Naive B cell (primary cell): ENCODE results near the gene FAM25A. TPM values are rescaled to one million over a fixed set of nuclear protein-coding genes. Genes with fewer than 3 reads are reported as not detected.

Source experiments
- ATAC-seq, 2 donors: fragments of 150-1000 bp; cut with Tn5 transposase; 2 replicates each; pipeline ENCODE4 v1.10.0; 2021; ENCODE audit warnings: low read depth in 2 of 2, mild to moderate bottlenecking in 2 of 2, moderate library complexity in 2 of 2
- DNase-seq: peaks from one replicate; pipeline ENCODE4 v3.0.0; 2022
- H3K27ac Mint-ChIP-seq, 6 donors: one replicate each; pipeline ENCODE4 v1.8.0; 2020 to 2022; ENCODE audit warnings: mild to moderate bottlenecking in 6 of 6, mixed read lengths in 6 of 6, moderate library complexity in 5 of 6, inconsistent platforms in 2 of 6
- H3K27me3 Mint-ChIP-seq, 3 donors: one replicate each; pipeline ENCODE4 v1.8.0; 2021 to 2022; ENCODE audit warnings: mixed read lengths in 3 of 3, mild to moderate bottlenecking in 1 of 3
- H3K36me3 Mint-ChIP-seq, 2 donors: one replicate each; pipeline ENCODE4 v1.8.0; 2020 to 2022; ENCODE audit warnings: mixed read lengths in 2 of 2, inconsistent platforms in 1 of 2, mild to moderate bottlenecking in 1 of 2
- H3K4me1 Mint-ChIP-seq, 3 donors: one replicate each; pipeline ENCODE4 v1.8.0; 2020 to 2022; ENCODE audit warnings: mixed read lengths in 3 of 3, inconsistent platforms in 1 of 3, mild to moderate bottlenecking in 1 of 3, moderate library complexity in 1 of 3
- H3K4me3 Mint-ChIP-seq, 8 donors: one replicate each; pipeline ENCODE4 v1.8.0; 2020 to 2022; ENCODE audit warnings: mild to moderate bottlenecking in 8 of 8, mixed read lengths in 8 of 8, moderate library complexity in 8 of 8, inconsistent platforms in 2 of 8
- H3K9me3 Mint-ChIP-seq, 7 donors: one replicate each; pipeline ENCODE4 v1.8.0; 2020 to 2022; ENCODE audit warnings: mixed read lengths in 7 of 7, mild to moderate bottlenecking in 5 of 7, inconsistent platforms in 2 of 7, moderate library complexity in 1 of 7
- polyA plus RNA-seq, 6 donors: library from polyadenylated mRNA; unstranded; fragments of 300-500 nt; fragmentation: Illumina TruSeq; gene quantifications; one replicate each; pipeline ENCODE4 v1.2.3, GENCODE V29; 2021; ENCODE audit warnings: low read depth in 6 of 6

Gene FAM25A
- polyA plus RNA-seq, 6 donors from 2014 or later, result not detected

GRCh38 chr10:87058171-87058570 is 38.1 kb downstream of the FAM25A start:
- ATAC-seq (no peak), DNase-seq (no peak)
- no peak overlapping the region for H3K27ac Mint-ChIP-seq
- peak overlapping the region in 1 of 8 donors; percentile 25 for H3K4me3 Mint-ChIP-seq
- H3K4me1 Mint-ChIP-seq, result no peaks in the 10 kb centered on the region
- no peaks in the 10 kb centered on the region for H3K27me3 Mint-ChIP-seq
- peaks cover 0 to 22% of the 10 kb centered on the region in 2 donors for H3K36me3 Mint-ChIP-seq
- no peaks in the 10 kb centered on the region for H3K9me3 Mint-ChIP-seq

GRCh38 chr10:87059401-87059800 is 39.3 kb downstream of the FAM25A start:
- H3K4me3 Mint-ChIP-seq, result peak overlapping the region in 1 of 8 donors; percentile 15
- ATAC-seq (no peak), DNase-seq (no peak)
- no peaks in the 10 kb centered on the region for H3K27me3 Mint-ChIP-seq
- H3K27ac Mint-ChIP-seq, result no peak overlapping the region
- no peaks in the 10 kb centered on the region for H3K9me3 Mint-ChIP-seq
- H3K4me1 Mint-ChIP-seq, result no peaks in the 10 kb centered on the region
- peaks cover 0 to 22% of the 10 kb centered on the region in 2 donors for H3K36me3 Mint-ChIP-seq

GRCh38 chr10:87060280-87060928 is 40.3 kb downstream of the FAM25A start:
- no peaks in the 10 kb centered on the region for H3K4me1 Mint-ChIP-seq
- H3K27me3 Mint-ChIP-seq, result no peaks in the 10 kb centered on the region
- no peak overlapping the region for H3K4me3 Mint-ChIP-seq
- peaks cover 0 to 22% of the 10 kb centered on the region in 2 donors for H3K36me3 Mint-ChIP-seq
- no peak for ATAC-seq
- peak overlapping the region in 2 of 6 donors; percentile 9 to 55 for H3K27ac Mint-ChIP-seq
- H3K9me3 Mint-ChIP-seq, result no peaks in the 10 kb centered on the region
- no peak for DNase-seq

DNA sequence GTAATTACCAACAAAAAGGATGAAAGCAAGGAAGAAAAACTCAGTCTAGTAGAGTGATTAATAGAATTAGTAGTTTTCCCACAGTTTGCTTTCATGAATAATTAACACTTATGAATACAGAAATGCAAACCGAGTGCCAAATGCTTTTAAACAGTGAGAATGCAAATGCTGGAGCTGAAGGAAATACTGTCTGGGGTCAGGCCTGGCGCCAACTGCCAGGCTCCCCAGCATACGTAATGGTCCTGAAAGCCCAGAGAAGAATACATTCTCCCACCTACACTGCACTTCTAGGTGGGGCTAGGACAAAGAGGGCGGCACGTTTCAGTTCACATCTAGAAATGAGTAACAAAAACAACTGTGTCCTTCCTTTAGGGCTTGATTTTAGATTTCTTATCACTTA is 44.6 kb downstream of the FAM25A start:
- Mint-ChIP-seq H3K9me3 (no peaks in the 10 kb centered on the region), H3K4me1 (no peaks in the 10 kb centered on the region), H3K36me3 (peaks cover 31 to 35% of the 10 kb centered on the region in 2 donors), H3K27ac (no peak overlapping the region), H3K27me3 (no peaks in the 10 kb centered on the region), H3K4me3 (no peak overlapping the region)
- DNase-seq (no peak), ATAC-seq (no peak)

DNA sequence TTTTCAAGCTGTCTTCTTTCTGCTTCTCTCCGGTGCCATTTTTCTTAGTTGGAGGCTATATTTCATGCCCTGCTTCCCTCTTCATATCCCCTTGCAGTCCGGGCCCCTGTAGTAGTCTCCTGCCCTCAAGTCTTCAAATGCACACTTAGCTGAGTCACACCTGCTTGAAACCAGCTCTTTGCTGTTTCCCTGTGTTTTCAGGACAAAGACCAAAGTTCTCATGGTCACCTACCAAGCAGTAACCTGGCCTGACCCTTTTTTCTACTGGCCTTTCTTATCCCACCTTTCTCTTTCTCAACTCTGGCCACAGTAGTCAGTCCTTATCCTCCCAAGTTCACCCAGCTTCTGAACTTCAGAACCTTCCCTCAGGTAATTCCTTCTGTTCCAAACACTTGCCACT is 46.1 kb downstream of the FAM25A start:
- Mint-ChIP-seq H3K27ac (peak overlapping the region in 4 of 6 donors; percentile 15 to 77 (median 32)), H3K27me3 (no peaks in the 10 kb centered on the region), H3K4me1 (no peaks in the 10 kb centered on the region), H3K9me3 (no peaks in the 10 kb centered on the region), H3K36me3 (peaks cover 27 to 31% of the 10 kb centered on the region in 2 donors), H3K4me3 (no peak overlapping the region)
- no peak for DNase-seq
- ATAC-seq, result no peak

DNA sequence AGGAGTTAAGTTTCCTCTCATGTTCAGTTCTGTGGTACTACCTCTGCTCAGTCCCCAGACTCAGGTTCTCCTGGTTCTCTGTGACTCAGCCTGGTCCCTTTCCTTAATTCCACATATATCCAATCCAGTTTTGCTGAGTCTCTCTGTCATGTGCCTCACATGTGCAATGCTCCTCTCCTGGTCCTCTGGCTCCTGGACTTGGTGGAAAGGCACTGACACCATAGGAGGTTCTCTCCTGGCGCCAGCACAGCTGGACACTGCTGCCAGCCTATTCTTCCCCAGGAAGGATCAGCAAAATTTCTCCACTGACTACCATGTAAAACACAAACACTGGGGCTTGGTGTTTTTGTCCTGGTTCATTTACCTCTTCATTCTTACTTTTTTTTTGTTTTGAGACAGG is 46.8 kb downstream of the FAM25A start:
- DNase-seq, result no peak
- Mint-ChIP-seq H3K27ac (peak overlapping the region in 1 of 6 donors; percentile 15), H3K9me3 (no peaks in the 10 kb centered on the region), H3K4me3 (no peak overlapping the region), H3K36me3 (peaks cover 31 to 33% of the 10 kb centered on the region in 2 donors), H3K27me3 (no peaks in the 10 kb centered on the region), H3K4me1 (no peaks in the 10 kb centered on the region)
- ATAC-seq, result no peak

DNA sequence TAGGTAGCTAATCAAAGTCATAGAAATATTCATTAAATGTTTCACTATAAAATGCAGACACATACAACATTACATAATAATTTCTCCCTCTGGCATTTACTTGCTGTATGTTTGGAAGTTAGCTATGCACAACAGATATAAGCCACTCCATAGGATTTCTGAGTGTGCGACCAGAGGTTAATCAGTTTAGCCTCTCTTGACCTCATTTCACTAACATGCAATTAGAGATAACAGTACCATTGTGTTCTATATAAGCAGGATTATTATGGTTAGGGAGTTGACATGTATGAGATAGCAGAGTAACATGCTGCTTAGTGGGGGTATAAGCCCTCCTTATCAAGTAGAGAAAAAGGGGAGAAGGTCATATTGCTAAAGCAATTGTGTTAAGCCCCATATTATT is 48.2 kb downstream of the FAM25A start:
- Mint-ChIP-seq H3K4me3 (no peak overlapping the region), H3K27me3 (no peaks in the 10 kb centered on the region), H3K4me1 (no peaks in the 10 kb centered on the region), H3K27ac (no peak overlapping the region), H3K9me3 (no peaks in the 10 kb centered on the region), H3K36me3 (peaks cover 31 to 42% of the 10 kb centered on the region in 2 donors)
- no peak for DNase-seq
- no peak for ATAC-seq

DNA sequence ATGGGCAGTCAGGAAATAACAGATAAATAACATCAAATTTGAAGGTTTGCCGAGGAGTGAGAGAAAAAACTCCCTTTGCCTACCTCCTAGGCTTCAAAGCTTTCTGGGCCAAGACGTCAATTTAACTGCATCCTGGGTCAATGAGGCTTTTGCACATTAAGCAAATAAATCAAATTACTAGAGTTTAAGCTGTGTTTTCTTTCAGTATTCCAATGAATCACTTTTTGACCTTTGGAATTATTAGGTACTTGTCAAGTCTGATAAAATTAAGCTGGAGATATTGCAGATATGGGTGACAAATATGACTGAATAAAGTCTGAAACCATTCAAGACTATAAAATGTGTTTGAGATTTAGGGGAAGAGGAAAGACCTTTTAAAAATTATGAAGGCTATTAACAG is 52.4 kb downstream of the FAM25A start:
- Mint-ChIP-seq H3K4me3 (no peak overlapping the region), H3K9me3 (no peaks in the 10 kb centered on the region), H3K27me3 (no peaks in the 10 kb centered on the region), H3K36me3 (peaks cover 11 to 25% of the 10 kb centered on the region in 2 donors), H3K4me1 (peaks cover 0 to 4% (median 0%) of the 10 kb centered on the region in 3 donors), H3K27ac (no peak overlapping the region)
- ATAC-seq, result no peak
- DNase-seq, result no peak

Other genes starting within 250 kb of the FAM25A start
- not detected for gene MMRN2, start 62.7 kb upstream of the FAM25A start, polyA plus RNA-seq
- not detected for gene SNCG, start 61.7 kb upstream of the FAM25A start, polyA plus RNA-seq
- gene ADIRF, start 51.8 kb upstream of the FAM25A start, polyA plus RNA-seq, result not detected
- 100 to 1,000 TPM in 4 of 6 donors, 10 to 100 TPM in 2; 90.7 to 158 (median 104) TPM for gene GLUD1, start 74.5 kb downstream of the FAM25A start, polyA plus RNA-seq
- 10 to 100 TPM in 5 of 6 donors, 1 to 10 TPM in 1; 8.6 to 18.1 (median 14.9) TPM for gene SHLD2, start 74.9 kb downstream of the FAM25A start, polyA plus RNA-seq
- gene NUTM2A, start 205.2 kb downstream of the FAM25A start, polyA plus RNA-seq, result under 1 TPM in 3 of 6 donors, not detected in 3; 0.07 to 0.15 (median 0.08) TPM